Measurements from ENCODE around the gene FBXW7.
"Not testable (repeated sequence)": the region's sequence is repeated elsewhere in the genome, so short reads cannot be mapped to it uniquely, and the experiment has no call there.

The FBXW7 gene

DNA sequence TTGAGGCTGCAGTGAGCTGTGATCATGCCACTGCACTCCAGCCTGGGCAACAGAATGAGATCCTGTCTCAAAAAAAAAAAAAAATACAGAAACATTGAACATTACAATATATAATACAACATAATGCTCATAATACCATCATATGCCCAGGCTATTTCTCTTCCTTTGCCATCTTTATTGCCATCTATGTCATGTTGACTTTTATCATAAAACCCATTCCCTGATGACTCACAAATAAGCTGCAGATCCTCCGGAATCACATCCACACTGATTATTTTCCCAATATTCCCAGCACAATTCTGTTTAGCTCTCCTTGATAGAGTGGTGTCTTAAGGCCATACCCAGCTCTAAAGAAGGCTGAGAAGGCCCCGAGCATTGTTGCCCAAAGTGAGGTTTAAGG, 9.2 kb upstream of the FBXW7 start:
- no peak for DNase-seq (ENCODE audit: low read depth in 2 of 2, low spot score in 1 of 2)

DNA sequence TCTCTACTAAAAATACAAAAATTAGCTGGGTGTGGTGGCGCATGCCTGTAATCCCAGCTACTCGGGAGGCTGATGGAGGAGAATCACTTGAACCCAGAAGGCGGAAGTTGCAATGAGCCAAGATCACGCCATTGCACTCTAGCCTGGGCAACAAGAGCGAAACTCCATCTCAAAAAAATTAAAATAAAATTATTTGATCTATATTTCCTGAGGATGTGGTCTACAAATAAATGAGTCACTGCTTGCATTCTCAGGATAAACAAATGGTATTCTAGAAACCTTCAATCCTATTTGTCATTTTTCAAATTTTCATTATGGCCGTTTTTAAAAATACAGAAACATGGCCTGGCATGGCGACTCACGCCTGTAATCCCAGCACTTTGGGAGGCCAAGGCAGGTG, 8.6 kb upstream of the FBXW7 start:
- DNase-seq (ENCODE audit: low read depth in 2 of 2, low spot score in 1 of 2) = not testable (repeated sequence)

DNA sequence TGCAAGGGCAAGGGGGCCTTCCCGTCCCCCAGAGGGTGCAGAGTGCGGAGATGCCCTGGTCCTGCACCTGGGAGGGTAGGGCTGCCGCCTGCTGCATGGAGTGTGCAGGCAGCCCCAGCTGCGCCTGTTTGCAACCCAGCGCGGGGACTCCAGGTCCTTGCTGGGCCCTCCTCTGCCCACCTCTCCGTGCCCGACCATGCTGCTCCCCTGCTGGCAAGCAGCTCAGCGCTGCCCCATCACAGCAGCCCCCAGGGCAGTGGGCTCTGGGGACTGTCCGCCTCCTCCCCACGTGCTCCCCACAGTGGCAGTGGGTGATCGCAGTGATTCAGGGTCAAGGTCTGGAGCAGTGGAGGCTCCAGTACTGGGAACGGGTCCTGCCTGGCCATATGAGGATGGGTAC, 5.0 kb upstream of the FBXW7 start:
- DNase-seq (ENCODE audit: low read depth in 2 of 2, low spot score in 1 of 2) = no peak

DNA sequence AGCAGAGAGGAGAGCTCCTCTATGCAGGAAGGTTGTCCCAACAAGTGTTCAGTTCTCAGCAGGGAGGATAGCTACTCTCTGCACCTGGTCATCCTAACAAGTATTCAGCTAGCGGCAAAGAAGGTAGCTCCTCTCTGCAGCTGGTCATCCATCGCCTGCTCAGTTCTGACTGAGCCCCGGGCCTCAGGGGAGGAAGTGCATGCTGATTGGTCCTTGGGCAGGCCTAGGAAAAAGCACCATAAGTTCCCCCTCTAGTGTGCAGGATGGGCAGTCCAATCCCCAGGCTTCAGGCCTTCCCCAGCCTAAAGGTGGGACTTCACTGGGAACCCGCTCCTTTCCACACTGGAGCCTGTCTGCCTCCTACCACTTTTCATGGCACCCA, 4.4 kb upstream of the FBXW7 start:
- DNase-seq (ENCODE audit: low read depth in 2 of 2, low spot score in 1 of 2) = no peak

DNA sequence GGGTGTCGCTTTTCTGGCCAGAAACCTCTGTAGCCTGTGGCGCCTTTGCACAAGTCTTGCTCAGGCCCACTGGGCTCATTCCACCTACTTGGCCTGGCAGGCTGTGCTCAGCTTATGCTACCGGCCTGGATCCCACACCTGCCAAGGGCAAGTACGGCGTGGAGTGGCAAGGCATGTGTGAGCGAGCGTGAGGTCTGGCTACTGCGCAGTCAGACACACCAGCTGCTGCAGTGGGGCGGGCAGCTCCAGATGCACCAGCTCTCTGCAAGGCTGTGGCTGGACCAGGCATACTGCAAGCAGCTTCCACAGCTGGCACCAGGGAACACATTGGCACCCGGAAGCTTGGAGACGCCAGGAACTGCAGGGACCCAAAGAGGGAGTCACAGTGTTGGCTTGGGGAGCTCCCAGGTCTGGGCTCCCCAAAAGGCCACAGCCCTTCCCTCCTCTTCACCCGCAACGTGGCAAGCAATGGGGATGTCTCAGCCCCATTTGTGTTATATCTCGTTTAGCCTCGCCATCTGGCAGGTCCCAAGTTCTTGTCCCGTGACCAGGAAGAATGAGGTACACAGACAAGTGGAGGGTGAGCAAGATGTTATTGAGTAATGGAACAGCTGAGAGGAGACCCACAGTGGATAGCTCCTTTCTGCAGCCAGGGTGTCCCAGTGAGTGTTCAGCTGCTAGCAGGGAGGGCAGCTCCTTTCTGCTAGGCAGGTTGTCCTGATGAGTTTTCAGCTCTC, 3.8 kb upstream of the FBXW7 start:
- DNase-seq (ENCODE audit: low read depth in 2 of 2, low spot score in 1 of 2) = no peak

DNA sequence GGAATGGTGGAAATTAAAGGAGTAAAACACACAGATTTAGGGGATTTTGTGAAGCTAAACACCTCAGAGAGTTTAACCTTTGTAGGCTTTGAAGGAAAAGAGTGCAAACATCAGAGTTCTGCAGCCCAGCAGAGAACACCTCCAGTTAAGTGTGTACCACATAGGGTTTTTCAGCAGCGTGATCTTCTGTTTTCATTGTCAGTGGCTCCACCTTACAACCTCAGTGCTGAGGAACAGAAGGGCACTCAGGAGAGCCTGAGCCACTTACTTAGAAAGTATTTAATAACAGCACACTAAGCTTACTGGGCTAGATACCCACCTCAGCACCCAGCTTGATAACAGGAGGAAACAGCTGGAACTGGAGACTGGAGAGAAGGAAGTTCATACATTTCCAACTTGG, 2.0 kb upstream of the FBXW7 start:
- DNase-seq (ENCODE audit: low read depth in 2 of 2, low spot score in 1 of 2) = no peak

DNA sequence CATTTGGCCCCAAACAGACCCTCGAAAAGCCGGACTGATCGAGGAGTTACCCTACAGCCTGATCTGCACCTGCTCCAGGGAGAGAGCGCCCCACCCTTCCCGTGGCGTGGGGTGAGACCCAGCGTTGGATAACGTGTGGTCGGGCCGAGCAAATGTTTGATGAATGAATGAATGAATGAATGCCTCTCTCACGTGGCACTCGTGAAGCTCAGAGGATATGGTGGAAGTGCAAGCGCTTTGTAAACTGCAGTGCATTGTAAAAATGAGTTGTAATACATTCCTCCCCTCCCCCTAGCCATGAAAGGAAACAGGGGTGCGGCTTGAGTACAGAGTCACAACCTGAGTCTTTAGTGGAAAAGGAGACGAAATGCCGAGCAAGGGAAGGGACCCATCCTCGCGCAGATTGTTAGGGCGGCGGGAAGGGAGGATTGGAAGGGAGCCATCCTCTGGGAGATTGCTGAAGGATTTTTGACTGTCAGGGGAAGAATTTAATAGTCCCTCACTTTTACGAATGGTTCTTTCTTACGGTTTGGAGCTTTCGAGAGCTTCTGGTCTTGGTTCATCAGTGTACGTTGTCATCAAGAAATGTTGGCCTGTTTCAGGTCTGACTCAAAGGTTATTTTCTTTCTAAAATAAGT, 772 bp upstream of the FBXW7 start:
- peak; percentile 31 for DNase-seq (ENCODE audit: low read depth in 2 of 2, low spot score in 1 of 2)

DNA sequence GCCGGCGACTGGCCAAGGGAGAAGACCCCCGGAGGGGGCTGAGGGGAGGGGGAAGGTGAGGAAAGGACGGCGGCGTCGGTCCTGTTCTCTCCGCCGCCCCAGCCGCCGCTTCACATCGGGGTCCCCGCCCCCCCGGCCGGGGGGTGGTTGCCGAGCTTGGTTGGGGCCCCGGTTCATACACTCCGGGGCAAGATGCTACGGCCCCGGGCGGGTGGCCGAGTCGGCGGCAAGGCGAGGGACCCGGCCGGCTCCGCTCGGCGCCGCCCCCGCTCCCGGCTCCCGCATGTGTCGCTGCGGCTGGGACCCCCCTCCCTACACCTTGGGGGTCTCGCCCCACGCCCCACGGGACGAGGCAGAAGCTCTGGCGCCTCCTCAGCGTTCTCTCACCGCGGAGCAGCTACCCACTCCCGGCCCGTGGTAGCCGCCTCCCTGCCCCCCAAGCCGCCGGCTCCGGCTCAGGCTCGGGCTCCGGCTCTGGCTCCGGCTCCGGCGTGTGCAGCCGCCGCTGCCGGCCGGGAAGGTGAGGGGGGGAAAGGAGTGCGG, 461 bp downstream of the FBXW7 start:
- peak in 1 of 2 donors; percentile 2 for DNase-seq (ENCODE audit: low read depth in 2 of 2, low spot score in 1 of 2)

DNA sequence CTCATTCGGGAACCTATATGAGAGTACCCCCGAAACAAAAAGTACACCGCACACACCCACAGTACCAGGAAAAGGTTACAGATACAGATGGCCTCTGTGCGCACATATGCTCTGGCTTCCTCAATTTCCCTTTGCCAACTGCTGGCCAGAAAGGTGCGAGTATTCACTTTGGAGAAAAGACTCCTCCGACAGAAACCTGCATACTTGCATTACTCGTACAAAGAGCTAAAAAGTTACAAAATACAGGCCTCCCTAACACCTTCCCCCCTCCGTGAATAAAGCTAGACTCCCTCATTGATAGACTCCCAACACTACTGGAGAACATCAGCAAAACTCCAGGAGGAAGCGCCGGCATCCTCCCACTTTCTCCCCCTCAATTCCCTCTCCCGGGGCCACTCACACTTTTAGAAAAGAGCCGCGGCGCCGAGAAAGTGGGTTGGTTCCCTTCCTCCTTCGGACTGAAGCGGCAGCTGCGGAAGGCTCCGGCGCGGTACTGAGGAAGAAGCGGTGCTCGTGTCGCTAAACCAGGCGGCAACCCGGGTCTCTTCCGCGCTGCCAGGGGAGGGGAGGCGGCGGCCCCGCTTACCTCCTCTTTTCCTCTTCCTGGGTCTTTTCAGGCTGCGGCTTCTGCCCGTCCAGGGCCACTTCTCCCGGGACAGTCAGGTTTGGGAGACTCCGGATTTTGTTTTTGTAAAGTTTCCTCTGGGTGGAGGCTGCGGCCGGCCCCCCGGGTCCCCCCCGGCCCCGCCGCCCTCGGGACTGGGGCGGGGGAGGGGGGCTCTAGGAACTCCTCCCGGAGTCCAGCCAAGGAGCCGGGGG, 1.1 kb downstream of the FBXW7 start:
- DNase-seq (ENCODE audit: low read depth in 2 of 2, low spot score in 1 of 2) = peak in 1 of 2 donors; percentile 27

DNA sequence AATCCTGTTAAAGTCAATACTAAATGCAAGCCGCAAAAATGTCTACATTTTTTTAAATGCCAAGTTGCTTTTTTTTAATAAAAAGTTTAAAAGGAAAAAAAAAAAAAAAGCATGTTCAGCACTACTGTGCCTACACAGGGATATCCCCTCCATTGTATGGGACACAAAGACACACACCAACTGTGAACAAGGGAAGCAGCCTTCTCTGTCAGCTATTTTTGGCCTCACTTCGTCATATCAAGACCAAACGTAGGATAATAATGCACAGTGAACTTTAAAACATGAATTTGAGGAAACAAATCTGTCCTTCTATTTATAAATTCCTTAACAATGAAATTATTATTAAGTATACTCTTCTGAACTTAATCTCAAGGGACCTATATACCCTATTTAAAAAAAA, 4.4 kb downstream of the FBXW7 start:
- DNase-seq (ENCODE audit: low read depth in 2 of 2, low spot score in 1 of 2) = no peak

DNA sequence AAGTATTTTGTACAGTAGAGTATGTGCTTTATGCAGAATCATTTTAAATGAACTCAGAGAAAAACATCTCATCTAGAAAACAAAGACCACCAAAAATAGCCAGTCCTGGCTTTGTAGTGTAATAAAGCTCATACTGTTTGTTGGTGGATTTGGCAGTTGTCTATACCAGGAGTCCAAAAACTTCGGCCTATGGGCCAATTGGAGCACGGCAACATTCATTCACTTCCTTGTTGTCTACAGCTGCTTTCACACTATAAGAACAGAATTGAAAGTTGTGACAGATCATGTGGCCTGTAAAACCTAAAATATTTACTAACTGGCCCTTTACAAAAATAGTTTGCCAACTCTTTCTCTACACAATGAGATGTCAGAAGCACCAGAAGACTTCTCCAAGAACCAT, 5.3 kb downstream of the FBXW7 start:
- no peak for DNase-seq (ENCODE audit: low read depth in 2 of 2, low spot score in 1 of 2)

DNA sequence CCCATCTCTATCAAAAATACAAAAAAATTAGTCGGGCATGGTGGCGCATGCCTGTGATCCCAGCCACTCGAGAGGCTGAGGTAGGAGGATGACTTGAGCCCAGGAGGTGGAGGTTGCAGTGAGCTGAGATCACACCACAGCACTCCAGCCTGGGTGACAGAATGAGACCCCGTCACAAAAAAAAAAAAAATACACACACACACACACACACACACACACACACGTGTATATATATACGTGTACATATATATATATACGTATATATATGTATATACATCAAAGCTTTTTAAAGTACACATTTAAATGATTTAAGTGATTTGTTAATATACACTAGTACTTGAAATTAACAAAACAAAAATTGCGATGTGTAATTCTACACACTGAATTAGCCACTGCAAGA, 6.0 kb downstream of the FBXW7 start:
- no peak for DNase-seq (ENCODE audit: low read depth in 2 of 2, low spot score in 1 of 2)

DNA sequence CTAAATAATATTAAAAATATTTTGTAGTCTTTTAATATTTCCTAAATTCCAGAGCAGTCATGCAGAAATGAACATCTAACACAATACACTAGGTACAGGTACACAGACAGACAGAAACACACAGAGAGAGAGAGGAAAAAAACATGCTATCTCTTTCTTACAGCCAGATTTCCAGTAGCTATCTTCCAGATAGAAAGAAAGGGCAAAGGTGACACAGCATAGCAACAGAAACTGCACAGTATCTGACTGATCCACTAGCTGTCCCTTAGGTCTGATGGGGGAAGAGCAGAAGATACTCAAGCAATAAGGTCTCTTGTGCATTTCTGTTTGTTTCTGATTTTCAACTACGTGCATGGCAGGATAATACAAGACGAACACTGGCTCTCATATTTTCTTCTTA, 7.8 kb downstream of the FBXW7 start:
- no peak for DNase-seq (ENCODE audit: low read depth in 2 of 2, low spot score in 1 of 2)

DNA sequence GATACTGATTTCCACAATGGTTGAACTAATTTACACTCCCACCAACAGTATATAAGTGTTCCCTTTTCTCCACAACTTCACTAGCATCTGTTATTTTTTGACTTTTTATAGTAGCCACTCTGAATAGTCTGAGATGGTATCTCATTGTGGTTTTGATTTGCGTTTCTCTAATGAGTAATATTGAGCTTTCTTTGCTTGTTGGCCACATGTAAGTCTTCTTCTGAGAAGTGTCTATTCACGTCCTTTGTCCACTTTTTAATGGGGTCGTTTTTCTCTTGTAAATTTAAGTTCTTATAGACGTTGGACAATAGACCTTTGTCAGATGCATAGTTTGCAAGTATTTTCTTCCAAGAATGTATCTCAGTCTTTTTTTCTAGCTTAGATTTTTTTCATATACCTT, 10.0 kb downstream of the FBXW7 start:
- DNase-seq (ENCODE audit: low read depth in 2 of 2, low spot score in 1 of 2) = no peak

DNA sequence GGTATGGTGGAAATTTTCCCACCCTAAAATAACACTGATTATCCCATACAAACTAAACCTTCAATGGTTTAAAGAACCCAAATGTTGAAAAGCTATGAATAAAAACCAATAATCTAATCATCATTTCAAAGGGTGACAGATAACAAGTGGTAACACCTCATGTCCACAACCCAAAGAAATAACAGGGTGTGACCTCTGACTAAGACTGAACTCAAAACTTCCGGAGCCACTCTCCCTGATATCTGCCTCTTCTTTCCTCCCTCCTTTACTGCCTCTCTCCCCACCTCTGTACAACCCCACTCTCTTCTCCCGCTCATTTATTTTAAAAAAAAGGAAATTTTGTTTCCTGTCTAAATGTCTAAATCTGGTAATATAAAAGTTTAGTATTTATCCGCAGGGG, 11.5 kb downstream of the FBXW7 start:
- no peak for DNase-seq (ENCODE audit: low read depth in 2 of 2, low spot score in 1 of 2)

DNA sequence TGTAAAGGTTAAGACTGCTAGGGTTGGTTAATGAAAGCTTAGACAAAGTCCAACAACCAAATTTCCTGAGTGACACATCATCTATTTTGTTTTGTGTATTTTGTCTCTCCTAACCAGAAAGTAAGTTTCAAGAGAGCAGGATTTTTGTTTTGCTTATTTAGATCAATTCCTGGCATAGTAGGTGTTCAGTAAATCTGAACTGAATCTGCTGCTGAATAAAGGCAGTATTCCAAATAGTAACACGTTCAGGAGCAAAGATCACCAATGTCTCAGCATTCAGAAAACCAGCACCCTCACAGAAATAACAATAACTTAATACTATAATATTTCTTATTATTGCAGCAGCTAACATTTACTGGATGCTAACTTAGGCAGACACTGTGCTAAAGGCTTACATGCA, 12.2 kb downstream of the FBXW7 start:
- DNase-seq (ENCODE audit: low read depth in 2 of 2, low spot score in 1 of 2) = no peak

DNA sequence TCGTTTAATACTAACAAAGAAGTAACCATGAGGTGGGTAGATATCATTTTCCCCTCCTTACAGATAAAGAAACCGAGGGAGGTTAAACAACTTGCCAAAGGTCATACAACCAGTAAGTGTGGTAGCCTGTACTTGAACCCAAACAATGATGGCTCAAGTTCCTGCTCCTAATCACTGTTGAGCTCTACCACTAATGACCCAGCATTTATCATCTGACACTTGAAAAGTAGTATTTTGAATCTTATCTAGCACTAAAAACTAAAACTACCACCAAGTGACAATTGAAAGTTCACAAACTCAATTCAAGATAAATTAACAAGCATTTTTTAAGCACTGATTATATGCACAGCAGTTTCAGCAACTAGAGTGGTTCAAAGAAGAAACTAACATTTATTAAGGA, 13.1 kb downstream of the FBXW7 start:
- DNase-seq (ENCODE audit: low read depth in 2 of 2, low spot score in 1 of 2) = no peak

DNA sequence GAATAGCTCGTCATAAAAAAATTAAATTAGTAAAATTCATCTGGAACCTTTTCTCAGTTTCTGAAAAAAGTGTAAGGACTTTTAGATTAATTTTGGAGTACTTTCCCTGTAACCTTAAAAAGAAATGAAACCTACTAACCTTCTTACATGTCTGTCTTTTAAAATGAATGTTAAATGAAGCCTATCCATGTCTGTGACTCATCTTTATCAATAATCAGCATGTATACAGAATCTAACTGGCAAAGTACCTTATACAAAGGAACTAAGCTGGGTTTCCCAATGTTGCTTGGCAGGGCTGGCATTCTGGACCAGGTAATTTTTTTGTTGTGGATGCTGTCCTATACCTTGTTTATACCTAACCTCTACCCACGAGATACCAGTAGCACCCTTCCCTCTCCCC, 13.6 kb downstream of the FBXW7 start:
- no peak for DNase-seq (ENCODE audit: low read depth in 2 of 2, low spot score in 1 of 2)

DNA sequence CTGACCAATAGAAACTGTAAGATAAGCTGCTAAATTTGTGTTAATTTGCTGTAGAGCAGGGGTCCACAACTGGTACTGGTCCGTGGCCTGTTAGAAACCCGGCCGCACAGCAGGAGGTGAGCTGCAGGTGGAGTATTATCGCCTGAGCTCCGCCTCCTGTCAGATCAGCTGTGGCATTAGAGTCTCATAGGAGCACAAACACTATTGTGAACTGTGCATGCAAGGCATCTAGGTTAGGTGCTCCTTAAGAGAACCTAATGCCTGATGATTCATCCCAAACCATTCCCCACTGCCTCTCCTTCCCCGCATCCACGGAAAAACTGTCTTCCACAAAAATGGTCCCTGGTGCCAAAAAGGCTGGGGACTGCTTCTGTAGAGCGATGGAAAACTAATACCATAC, 19.7 kb downstream of the FBXW7 start:
- DNase-seq (ENCODE audit: low read depth in 2 of 2, low spot score in 1 of 2) = no peak

DNA sequence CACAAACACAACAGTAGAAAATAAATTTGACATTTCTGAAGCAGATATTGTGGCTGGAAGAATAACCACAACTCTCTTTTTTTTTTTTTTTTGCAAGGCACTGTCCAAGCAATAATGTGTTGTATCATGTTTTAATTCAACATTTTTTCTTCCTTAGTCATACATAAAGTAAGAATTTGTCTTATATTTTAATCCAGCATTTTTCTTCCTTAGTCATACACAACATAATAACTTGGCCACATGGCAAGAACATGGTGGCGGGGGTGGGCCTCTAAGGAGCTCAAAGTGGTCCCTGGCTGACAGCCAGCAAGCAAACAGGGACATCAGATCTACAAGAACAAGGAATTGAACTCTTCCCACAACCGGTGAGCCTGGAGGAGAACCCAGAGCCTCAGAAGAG, 20.2 kb downstream of the FBXW7 start:
- no peak for DNase-seq (ENCODE audit: low read depth in 2 of 2, low spot score in 1 of 2)

DNA sequence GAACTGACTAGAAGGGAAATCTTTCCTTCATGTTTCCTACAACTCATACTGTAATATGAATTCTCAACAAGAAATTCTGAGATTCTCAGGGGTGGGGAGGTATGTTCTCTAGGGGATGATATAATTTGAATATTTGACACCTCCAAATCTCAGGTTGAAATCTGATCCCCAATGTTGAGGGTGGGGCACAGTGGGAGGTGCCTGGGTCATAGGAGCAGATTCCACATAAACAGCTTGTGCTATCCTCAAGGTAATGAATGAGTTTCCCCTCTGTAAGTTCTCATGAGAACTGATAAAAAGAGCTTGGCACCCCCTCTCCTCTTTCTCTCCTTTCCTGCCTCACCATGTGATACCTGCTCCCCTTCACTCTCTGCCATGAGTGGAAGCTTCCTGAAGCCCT, 21.5 kb downstream of the FBXW7 start:
- no peak for DNase-seq (ENCODE audit: low read depth in 2 of 2, low spot score in 1 of 2)

DNA sequence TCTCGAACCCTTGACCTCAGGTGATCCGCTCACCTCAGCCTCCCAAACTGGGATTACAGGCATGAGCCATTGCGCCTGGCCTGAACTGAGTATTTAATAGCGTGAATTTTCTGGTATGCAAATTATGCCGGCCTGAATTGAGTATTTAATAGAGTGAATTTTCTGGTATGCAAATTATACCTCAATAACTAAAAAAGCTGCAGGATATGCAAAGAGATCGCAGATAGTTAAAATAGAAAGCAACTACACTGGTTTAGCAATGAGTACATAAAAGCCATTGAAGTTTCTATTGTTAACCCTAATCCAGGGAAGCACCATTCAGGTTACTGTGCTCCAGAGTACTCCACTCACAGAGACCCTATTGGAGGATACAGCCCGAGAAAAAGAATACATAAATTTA, 22.8 kb downstream of the FBXW7 start:
- DNase-seq (ENCODE audit: low read depth in 2 of 2, low spot score in 1 of 2) = no peak

All from stimulated activated CD8-positive, alpha-beta memory T cell treated with anti-CD3 and anti-CD28 coated beads, Interleukin-4, amount 100 ng/mL, for 1 hour (primary cell).